NCI-H345 (cell line): ENCODE measurements around the gene SBNO1.

Experiments
- DNase-seq: peaks from one replicate; lab custom pipeline; 2025; lab: John Stamatoyannopoulos, UW

SBNO1 gene

DNA sequence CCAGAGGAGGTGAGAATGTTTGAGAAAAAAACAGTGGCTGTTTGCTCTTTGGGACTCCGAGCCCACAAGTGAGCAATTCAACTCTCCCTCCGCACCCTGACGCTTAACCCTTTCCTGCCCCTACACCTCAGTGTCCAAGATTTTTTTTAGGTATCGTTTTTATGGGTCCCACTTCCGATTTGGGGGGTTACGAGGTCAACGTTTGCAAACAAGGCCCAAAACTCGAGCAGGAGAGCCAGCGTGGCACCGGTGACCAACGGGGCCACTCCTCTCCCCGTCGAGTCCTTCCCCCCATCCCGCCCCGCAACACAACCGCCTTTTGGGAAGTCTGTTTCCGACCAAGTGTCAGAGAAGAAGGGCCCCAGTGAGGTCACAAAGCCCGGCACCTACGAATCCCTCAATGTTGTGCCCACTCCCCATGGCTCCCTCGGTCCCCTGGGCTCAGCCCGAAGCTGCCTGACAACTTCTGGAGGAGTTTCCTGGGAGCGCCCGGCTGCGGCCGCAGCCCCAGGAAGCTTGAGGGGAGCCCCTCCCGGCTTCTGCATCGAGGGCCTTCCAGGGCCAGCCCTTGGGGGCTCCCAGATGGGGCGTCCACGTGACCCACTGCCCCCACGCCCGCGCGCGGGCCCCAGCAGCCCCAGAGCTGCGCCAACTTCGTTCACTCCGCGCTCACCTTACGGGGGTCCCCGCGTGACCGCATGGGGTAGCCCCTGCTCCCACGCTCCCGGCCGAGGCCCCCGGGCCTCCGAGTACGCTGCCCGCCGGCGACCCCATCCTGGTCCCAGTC, 94.2 kb downstream of the SBNO1 start:
- DNase-seq: no peak

DNA sequence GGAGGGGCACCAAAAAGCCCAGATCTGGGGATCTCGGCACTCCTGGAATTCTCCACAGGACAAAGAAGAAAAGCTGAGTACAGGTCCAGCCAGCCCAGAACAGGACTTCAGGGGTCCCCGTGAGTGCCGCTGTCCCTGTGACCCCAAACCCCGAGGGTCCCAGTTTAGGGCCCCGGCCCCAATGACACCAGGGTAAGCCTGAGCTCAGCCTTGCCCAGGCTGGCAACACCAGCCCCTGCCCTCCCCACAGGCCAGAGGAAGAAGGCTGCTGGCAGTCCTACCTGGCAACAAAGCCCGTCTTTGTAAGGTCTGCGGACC, 94.8 kb downstream of the SBNO1 start:
- DNase-seq: no peak

GRCh38 chr12:123269395-123269892, 95.2 kb downstream of the SBNO1 start:
- no peak for DNase-seq

DNA sequence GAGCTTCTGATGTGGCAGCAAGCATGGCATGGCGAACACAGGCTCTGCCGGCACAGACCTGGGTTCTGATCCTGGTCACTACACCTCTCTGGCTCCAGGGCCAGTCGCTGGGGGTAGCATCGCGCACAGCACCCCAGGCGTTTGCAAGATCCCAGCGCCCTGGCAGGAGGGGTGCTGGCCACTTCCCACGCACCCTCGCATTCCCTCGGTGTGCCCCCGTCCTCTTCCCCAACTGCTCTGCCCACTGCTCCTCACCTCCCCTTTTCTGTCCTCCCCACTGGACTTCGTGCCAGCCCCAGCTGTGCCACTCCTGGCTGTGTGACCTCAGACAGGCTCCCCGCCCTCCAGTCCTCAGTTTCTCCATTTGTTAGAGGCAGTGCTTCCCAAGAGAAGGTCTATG, 95.8 kb downstream of the SBNO1 start:
- no peak for DNase-seq

- DNase-seq: no peak
These were observed 96.4 kb downstream of the SBNO1 start for GRCh38 chr12:123267991-123268843.

DNA sequence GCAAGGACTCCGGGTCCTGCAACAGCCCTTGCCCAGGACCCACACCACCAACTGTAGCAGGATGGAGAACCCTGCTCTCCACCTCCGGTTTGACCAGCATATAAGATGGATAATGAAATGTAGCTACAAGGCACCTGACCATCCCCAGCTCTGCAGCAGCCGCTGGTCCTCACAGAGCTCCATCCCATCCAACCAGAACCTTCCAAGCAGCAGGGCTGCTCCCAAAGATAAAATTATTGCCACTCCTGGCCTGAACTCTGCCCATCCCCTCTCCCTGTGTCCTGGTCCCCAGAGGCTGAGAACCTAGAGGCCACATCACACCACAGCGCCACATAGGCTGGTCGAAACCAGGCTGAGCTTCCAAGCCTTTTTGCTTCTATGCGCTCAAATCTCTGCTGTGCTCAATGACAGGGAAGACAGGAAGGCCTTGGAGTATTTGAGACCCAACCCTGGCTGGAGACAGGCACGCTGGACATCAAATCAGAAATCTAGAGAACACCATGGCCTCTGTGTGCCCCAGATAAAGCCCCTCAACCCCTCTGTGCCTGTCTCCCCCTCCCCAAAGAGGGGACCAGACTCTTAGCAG, 97.2 kb downstream of the SBNO1 start:
- no peak for DNase-seq

GRCh38 chr12:123266679-123267277, 97.9 kb downstream of the SBNO1 start:
- DNase-seq: no peak

- no peak for DNase-seq
These were observed 98.6 kb downstream of the SBNO1 start for GRCh38 chr12:123265851-123266678.

GRCh38 chr12:123264642-123265041, 100.0 kb downstream of the SBNO1 start:
- no peak for DNase-seq

DNA sequence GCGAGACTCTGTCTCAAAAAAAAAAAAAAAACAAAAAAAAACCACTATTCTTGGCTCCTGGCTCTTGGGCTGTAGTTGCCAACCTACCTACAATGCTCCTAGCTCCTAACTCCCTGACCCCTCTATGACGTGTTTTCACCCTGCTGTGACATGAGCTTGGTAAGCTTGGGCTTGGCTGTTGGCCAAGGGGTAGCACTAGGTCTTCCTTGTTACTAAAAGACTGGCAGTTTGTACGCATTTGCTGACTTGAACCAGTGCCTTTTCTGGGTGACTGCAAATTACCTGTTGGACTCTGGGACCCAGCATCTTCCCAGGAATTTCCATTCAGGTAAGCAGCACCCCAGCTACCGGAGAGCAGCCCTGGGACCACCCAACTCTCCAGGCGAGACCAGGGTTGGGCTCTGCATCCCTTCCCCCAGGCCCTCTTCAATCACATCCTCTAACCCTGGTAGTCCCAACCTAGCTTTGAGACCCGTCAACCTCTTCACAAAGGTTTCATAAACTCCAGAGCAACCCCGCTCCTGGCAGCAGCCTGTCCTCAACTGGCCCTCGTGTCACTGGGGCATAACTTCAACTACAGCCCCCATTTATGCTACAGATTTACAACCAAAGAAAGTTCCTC, 101.3 kb downstream of the SBNO1 start:
- DNase-seq: peak; percentile 40

DNA sequence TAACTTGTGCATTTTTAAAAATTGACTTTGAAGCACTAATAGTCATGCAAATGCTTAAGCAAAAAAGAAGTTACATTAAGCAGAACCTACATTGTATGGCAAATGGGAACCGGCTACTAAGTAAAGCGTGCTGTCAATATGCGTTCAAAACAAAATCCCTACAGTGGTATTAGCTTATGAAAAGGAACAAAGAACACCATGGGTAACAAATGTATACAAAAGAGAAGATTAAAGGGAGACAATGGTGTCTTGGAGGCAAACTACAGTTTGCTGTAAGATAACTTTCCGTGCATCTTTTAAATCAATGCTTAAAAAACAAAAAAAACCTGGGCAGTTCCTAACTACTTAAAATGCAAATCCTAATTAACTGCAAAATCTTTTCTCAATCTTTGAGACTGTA, 103.5 kb downstream of the SBNO1 start:
- DNase-seq: no peak

DNA sequence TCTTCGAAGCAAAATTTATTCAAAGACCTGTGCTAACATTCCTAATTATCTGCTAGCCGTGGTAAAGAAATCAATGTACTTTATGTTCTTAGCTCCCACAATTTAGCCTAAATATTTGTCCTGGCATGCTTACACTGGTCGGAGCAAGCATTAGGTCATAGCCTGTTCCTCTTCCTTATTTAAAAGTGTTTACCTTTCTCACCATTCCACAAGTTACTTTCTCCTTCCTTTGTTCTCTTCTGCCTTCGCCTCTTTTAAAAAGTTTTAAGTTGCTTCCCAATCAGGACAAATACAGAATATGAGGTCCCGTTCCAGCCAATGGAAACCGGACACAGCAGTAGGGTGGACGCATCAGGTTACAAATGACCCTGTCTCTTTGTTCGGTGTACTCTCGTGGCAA, 104.6 kb downstream of the SBNO1 start:
- no peak for DNase-seq

- DNase-seq: no peak
These were observed 106.1 kb downstream of the SBNO1 start for GRCh38 chr12:123258593-123258992.

DNA sequence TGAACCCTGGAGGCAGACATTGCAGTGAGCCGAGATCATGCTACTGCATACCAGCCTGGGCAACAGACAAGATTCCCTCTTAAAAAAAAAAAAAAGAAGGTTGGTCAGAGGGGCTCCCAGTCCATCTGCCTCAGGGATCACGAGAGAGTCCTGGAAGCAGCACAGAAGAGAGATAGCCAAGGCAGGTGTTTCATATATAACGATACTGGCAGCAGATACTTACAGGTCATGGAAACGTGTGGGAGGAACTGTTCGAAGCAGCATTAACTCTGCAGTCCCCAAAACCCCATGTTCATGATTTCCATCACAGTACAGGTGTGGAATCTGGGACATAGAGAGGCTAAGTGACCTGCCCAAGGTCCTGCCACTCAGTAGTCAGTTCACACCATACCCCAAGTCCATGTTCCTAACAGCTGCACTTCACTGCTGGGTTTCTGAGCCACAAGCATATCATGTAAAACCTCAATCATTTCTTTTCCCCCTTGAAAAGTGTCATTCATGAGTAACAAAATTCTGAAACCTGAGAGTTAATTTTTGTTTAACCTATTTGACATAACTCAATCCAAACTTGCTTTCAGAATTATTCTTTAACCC, 109.7 kb downstream of the SBNO1 start:
- DNase-seq: no peak

DNA sequence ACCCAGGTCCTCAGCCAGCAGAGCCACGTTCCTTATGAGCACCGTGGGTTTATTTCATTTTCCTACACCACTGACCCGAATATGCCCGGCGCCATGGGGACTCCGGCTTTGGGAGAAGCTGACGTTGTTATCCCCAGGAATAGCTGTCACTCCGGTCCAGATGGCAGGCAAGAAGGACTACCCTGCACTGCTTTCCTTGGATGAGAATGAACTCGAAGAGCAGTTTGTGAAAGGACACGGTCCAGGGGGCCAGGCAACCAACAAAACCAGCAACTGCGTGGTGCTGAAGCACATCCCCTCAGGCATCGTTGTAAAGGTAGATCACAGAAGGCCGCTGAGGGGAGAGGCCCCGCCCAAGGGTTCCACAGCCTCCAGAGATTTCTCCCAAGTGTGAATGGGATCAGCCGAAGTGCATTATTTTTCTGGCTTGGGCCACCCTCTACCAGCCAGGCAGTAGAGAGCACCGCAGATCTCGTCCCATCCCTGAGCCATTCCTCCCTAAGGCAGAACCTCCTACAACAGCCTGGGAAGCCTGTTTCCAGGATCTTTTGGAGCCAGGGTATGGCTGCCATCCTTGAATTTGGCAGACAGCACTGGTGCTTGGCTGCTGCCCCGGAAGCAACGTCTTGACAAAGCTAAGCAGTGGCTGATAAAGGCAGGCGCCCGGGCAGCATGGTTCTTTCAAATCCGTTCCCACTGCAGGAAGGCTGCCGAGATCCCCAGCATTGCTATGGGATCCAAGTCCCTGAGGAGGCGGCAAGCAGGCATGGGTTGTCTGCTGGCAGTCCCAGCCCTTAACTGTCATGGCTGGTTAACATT, 110.8 kb downstream of the SBNO1 start:
- no peak for DNase-seq

GRCh38 chr12:123252365-123252764, 112.3 kb downstream of the SBNO1 start:
- DNase-seq: peak; percentile 14

DNA sequence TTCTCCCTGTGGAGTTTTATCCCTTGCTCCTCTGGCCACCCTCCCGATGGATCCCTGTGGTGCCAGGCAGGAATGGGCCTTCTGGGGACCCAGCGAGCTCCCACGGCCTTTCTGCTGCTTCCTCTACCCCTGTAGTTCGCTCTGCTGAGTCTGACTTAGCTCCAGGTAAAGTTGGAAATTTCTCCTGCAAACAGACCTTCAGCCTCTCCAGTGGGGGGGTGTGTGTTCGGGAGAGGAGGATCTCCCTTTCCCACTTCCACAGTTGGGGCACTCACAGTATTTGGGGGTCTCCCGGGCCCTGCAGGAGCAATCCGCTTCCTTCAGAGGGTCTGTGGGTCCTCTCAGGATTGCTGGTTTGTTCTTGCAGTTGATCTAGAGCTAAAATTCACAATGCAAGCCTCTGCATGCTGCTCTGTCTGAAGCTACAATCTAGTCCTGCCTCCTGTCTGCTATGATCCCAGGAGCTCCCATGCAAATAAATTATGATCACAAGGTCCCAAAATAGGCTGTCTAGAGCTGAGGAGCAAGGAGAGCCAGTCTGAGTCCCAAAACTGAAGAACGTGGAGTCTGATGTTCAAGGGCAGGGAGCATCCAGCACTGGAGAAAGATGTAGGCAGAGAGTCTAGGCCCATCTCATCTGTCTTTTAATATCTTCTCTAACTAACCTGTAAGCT, 113.1 kb downstream of the SBNO1 start:
- no peak for DNase-seq

- DNase-seq: peak; percentile 55
These were observed 113.9 kb downstream of the SBNO1 start for GRCh38 chr12:123250471-123251383.
